ENCODE measurements around the gene NT5DC2. TPM values are rescaled to one million over a fixed set of nuclear protein-coding genes. Genes with fewer than 3 reads are reported as not detected.

Gene NT5DC2
- total and polyA plus RNA-seq, 10 of the 15 experiments (the other 5 are each of a cell fraction or from before 2014, with no cell fraction given) = 21.6 to 135 (median 66.8) TPM

DNA sequence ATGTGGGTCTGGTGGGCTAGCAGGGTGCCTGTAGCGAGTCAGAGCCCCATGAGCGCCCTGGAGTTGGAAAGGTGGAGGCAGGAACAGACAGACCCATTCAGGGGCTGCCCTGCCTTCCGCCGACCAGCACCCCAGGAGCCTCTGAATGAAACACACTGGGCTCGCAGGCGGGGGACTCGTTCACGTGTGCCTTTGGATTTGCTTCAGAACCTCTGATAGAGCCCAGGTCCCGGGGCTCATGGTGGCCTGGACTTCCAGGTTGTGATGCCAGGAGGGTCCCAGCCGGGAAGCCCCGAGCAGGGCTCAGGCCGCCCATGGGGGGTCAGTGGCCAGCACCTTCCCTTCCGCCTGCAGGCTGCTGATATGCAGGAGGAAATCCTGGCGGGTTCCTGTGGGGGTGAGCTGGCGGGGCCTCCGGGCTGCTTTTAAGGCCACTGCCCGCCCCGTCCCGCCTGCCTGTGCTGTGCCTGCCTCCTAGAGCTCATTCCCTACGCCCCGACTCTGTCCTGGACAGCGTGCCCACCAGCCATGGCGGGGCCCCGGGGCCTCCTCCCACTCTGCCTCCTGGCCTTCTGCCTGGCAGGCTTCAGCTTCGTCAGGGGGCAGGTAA is 38.7 kb downstream of the NT5DC2 start, which contains the start of gene STAB1 (continued):
- TF ChIP-seq, protein P1, sequence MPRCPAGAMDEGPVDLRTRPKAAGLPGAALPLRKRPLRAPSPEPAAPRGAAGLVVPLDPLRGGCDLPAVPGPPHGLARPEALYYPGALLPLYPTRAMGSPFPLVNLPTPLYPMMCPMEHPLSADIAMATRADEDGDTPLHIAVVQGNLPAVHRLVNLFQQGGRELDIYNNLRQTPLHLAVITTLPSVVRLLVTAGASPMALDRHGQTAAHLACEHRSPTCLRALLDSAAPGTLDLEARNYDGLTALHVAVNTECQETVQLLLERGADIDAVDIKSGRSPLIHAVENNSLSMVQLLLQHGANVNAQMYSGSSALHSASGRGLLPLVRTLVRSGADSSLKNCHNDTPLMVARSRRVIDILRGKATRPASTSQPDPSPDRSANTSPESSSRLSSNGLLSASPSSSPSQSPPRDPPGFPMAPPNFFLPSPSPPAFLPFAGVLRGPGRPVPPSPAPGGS (IDR thresholded peaks at IDR 0.05; ENCODE audit: borderline replicate concordance, insufficient read depth, low read depth, low read length, poor library complexity, severe bottlenecking) = no peak
- TF ChIP-seq ZNF622 (IDR thresholded peaks at IDR 0.05) (no peak), E4F1 (IDR thresholded peaks at IDR 0.05; ENCODE audit: borderline replicate concordance, partially characterized antibody) (no peak), IKZF1 (conservative IDR thresholded peaks at IDR 0.05) (no peak), TCF3 (IDR thresholded peaks at IDR 0.05; ENCODE audit: borderline replicate concordance, insufficient read depth, low read depth, low read length) (no peak), HCFC1 (IDR thresholded peaks at IDR 0.05; ENCODE audit: low read length) (no peak), SMAD1 (IDR thresholded peaks at IDR 0.05; ENCODE audit: low read depth, partially characterized antibody) (no peak), USF2 (IDR thresholded peaks at IDR 0.05; ENCODE audit: borderline replicate concordance, low read depth, low read length) (no peak), GATAD2B (conservative IDR thresholded peaks at IDR 0.05; ENCODE audit: low read depth) (no peak), NFYA (IDR thresholded peaks at IDR 0.05; ENCODE audit: borderline replicate concordance, low read depth, low read length) (no peak), FOXK2 (IDR thresholded peaks at IDR 0.05) (no peak), SIN3A (IDR thresholded peaks at IDR 0.05; ENCODE audit: low read depth, low read length) (no peak)
